ENCODE results near the gene DECR2. TPM values are rescaled to one million over a fixed set of nuclear protein-coding genes. Genes with fewer than 3 reads are reported as not detected.

The DECR2 gene
- total RNA-seq, 2 donors from 2014 or later = 7.5 to 10.6 TPM

DNA sequence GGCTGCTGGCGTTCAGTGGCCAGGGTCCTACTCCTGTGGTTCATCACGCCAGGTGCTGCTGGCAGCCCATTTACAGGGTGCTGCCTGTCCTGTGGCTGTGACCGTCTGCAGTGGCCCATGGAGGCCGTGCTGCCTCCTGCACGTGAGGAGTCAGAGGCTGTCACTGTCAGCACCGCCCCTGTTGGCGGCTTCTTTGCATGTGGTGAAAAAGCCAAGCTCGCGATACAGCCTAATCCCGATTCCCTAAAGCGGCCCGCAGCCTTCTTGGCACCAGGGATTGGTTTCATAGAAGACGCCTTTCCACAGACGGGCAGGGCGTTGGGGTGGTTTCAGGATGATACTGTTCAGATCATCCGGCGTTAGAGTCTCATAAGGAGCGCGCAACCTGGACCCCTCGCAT lies 59.1 kb downstream of the DECR2 start:
- no peaks in the 10 kb centered on the region for H3K36me3 Mint-ChIP-seq (ENCODE audit: insufficient read depth in 2 of 2)
- no peak overlapping the region for H3K27ac Mint-ChIP-seq
- H3K4me3 Mint-ChIP-seq = no peak overlapping the region
- DNase-seq = no peak
- H3K9me3 Mint-ChIP-seq = no peaks in the 10 kb centered on the region
- H3K27me3 Mint-ChIP-seq (ENCODE audit: low read depth) = no peaks in the 10 kb centered on the region
- H3K4me1 Mint-ChIP-seq (ENCODE audit: low read depth) = no peaks in the 10 kb centered on the region
- ATAC-seq (replicated peaks in 1 of 2) = no peak

Other genes starting within 250 kb of the DECR2 start
- gene HBZ, start 249.2 kb upstream of the DECR2 start, total RNA-seq = not detected
- not detected for gene HBM, start 235.9 kb upstream of the DECR2 start, total RNA-seq
- not detected for gene HBA2, start 229.0 kb upstream of the DECR2 start, total RNA-seq
- gene HBA1, start 225.2 kb upstream of the DECR2 start, total RNA-seq = 1 to 10 TPM in 1 of 2 donors, not detected in 1; 1.1 TPM
- gene HBQ1, start 221.4 kb upstream of the DECR2 start, total RNA-seq = not detected
- gene LUC7L, start 172.4 kb upstream of the DECR2 start, total RNA-seq = 10 to 100 TPM; 56.4 to 69.7 TPM
- gene FAM234A, start 167.1 kb upstream of the DECR2 start, total RNA-seq = 10 to 100 TPM; 20.9 to 26.6 TPM
- gene RGS11, start 125.9 kb upstream of the DECR2 start, total RNA-seq = under 1 TPM; 0.19 to 0.67 TPM
- gene ARHGDIG, start 121.3 kb upstream of the DECR2 start, total RNA-seq = under 1 TPM; 0.48 to 0.97 TPM
- under 1 TPM in 1 of 2 donors, not detected in 1; 0.42 TPM for gene PDIA2, start 118.7 kb upstream of the DECR2 start, total RNA-seq
- gene AXIN1, start 49.2 kb upstream of the DECR2 start, total RNA-seq = 10 to 100 TPM; 28.8 to 29.4 TPM
- 10 to 100 TPM; 54.5 to 73.2 TPM for gene MRPL28, start 31.3 kb upstream of the DECR2 start, total RNA-seq
- gene PGAP6, start 19.9 kb upstream of the DECR2 start, total RNA-seq = 10 to 100 TPM; 29.7 to 39.7 TPM
- gene NME4, start 4.7 kb upstream of the DECR2 start, total RNA-seq = 10 to 100 TPM; 24.6 to 27.6 TPM
- 10 to 100 TPM; 39.7 to 40.5 TPM for gene RAB11FIP3, start 23.8 kb downstream of the DECR2 start, total RNA-seq
- 10 to 100 TPM; 46.6 to 58.5 TPM for gene CAPN15, start 125.8 kb downstream of the DECR2 start, total RNA-seq
- gene PRR35, start 158.5 kb downstream of the DECR2 start, total RNA-seq = under 1 TPM in 1 of 2 donors, not detected in 1; 0.10 TPM
- gene NHLRC4, start 165.1 kb downstream of the DECR2 start, total RNA-seq = 1 to 10 TPM; 1.4 TPM
- gene PIGQ, start 168.1 kb downstream of the DECR2 start, total RNA-seq = 10 to 100 TPM; 18.2 to 22.4 TPM
- gene RAB40C, start 188.2 kb downstream of the DECR2 start, total RNA-seq = 10 to 100 TPM; 15.0 to 15.3 TPM
- under 1 TPM; 0.49 to 0.72 TPM for gene WFIKKN1, start 229.1 kb downstream of the DECR2 start, total RNA-seq
- gene METTL26, start 234.4 kb downstream of the DECR2 start, total RNA-seq = 10 to 100 TPM; 55.4 to 57.4 TPM
- gene MCRIP2, start 239.9 kb downstream of the DECR2 start, total RNA-seq = 10 to 100 TPM; 27.9 to 34.4 TPM
- 10 to 100 TPM; 40.3 to 47.7 TPM for gene WDR90, start 247.5 kb downstream of the DECR2 start, total RNA-seq